Stimulated activated effector memory CD8-positive, alpha-beta T cell treated with anti-CD3 and anti-CD28 coated beads, Interleukin-12 subunit alpha, Interleukin-12 subunit beta, amount 100 ng/mL, for 72 hours (primary cell): Measurements from ENCODE around the gene USP20.

Experiments
- ATAC-seq: fragments of 150-1000 bp; cut with Tn5 transposase; 2 replicates; pipeline ENCODE4 v1.10.0; 2021
- DNase-seq, 2 donors: peaks; one replicate each; pipeline ENCODE4 v3.0.0; 2021 to 2022; ENCODE audit warnings: low spot score in 2 of 2
- H3K27ac Mint-ChIP-seq: one replicate; pipeline ENCODE4 v1.8.0; 2022; ENCODE audit warnings: mild to moderate bottlenecking, mixed read lengths
- H3K36me3 Mint-ChIP-seq: one replicate; pipeline ENCODE4 v1.8.0; 2022; ENCODE audit warnings: mild to moderate bottlenecking, mixed read lengths
- H3K4me1 Mint-ChIP-seq: one replicate; pipeline ENCODE4 v1.8.0; 2022; ENCODE audit warnings: mixed read lengths
- H3K4me3 Mint-ChIP-seq: one replicate; pipeline ENCODE4 v1.8.0; 2022; ENCODE audit warnings: mild to moderate bottlenecking, mixed read lengths
- H3K9me3 Mint-ChIP-seq: one replicate; pipeline ENCODE4 v1.8.0; 2022; ENCODE audit warnings: mixed read lengths

USP20 gene

DNA sequence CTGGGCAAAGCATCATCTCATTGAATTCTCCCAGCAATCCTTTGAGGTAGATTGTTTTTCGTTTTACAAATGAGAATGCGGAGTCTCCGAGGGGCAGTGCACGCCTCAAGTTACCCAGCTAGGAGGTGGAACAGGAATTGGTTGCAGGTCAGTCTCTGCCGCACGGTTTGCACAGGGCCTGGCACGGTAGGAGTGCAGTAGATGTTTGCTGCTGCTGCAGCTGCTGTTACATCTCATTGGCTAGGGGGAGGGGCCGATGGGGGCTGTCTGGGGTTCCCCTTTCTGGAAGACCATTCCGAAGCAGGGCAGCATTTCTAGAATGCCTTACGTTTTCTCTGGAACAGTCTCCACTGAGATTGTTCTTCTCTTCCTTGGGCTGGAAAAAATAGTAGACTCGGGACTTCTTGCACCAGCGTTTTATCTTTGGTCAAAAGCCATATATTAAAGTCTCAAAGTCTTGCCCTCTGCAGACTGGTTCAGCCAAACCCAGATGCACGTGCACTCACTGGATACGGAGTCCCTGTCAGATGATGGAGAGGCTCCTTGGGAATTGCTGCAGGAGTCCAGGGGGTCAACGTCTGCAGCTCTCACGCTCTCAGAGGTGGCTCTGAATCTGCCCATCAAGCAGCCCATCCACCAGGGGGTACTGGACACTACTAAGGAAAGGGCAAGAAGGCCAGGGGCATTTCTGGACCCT, 1.2 kb downstream of the USP20 start:
- DNase-seq = peak in 1 of 2 donors; percentile 62
- H3K36me3 Mint-ChIP-seq = peaks cover 69% of the 10 kb centered on the region
- H3K9me3 Mint-ChIP-seq = no peaks in the 10 kb centered on the region
- H3K4me1 Mint-ChIP-seq = peaks cover 44% of the 10 kb centered on the region
- H3K4me3 Mint-ChIP-seq = peak overlapping the region; percentile 98
- ATAC-seq = no peak
- H3K27ac Mint-ChIP-seq = peak overlapping the region; percentile 96

DNA sequence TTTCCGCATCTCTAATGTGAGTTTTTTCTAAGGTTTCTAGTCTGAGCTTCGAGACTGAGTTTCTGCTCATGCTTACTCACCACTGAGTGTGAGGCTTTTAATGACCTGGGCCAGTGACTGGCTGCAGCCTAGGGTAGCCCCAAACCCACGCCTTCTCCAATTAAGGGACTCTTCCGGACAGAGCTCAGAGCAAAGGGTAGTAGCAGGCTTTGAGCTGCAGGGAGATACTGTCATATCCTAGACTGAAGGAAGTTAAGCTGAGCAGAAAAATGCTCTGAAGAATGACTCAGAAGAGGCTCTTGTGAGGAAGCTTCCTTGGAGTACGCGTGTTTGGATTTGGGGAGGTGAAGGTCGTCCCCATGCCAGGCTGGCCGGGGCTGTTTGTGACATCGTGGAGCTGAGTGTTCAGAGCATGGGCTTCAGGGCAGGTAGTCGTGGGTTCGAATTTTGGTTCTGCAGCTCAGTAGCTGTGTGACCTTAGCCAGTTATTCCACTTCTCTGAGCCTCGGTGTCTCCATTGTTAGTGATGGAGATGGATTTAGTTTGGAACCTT, 3.5 kb downstream of the USP20 start:
- Mint-ChIP-seq H3K4me1 (peaks cover 36% of the 10 kb centered on the region), H3K9me3 (no peaks in the 10 kb centered on the region), H3K36me3 (peaks cover 63% of the 10 kb centered on the region), H3K4me3 (peak overlapping the region; percentile 42), H3K27ac (peak overlapping the region; percentile 93)
- peak; percentile 12 for ATAC-seq
- DNase-seq = no peak

DNA sequence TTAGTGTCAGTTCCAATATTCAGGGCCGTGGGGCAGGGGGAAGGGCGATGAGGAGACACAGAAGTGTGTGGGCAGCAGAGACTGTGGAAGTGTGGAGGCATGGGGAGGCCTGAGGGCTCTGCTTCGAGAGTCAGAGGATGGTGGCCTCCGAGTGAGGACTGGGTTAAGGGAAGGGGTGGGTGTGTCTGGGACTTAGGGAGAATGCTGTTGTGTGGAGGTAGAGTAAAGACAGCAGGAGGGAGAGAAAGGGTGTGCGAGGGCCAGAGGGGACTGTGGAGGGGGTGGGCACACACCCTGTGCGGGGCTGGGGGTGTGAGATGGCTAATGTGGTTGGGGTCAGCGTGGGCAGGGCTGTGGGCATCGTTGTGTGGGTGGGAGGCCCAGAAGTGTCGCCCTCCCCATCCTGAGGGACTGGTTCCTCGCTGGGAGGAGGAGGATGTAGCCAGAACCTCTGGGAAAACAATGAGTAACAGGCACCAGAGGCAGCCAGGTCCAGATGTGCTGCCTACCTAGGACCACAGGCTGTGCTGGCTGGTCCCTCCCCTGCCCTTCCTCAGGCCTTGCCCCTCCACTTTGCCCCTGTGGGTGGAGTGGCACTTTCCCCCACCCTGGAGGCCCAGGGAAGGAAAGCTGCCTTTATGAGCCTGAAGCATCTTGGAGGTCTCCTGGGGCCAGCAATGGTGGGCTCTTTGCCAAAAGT, 4.2 kb downstream of the USP20 start:
- DNase-seq (no peak), ATAC-seq (no peak)
- Mint-ChIP-seq H3K27ac (peak overlapping the region; percentile 93), H3K4me3 (peak overlapping the region; percentile 42), H3K36me3 (peaks cover 59% of the 10 kb centered on the region), H3K4me1 (peaks cover 30% of the 10 kb centered on the region), H3K9me3 (no peaks in the 10 kb centered on the region)

DNA sequence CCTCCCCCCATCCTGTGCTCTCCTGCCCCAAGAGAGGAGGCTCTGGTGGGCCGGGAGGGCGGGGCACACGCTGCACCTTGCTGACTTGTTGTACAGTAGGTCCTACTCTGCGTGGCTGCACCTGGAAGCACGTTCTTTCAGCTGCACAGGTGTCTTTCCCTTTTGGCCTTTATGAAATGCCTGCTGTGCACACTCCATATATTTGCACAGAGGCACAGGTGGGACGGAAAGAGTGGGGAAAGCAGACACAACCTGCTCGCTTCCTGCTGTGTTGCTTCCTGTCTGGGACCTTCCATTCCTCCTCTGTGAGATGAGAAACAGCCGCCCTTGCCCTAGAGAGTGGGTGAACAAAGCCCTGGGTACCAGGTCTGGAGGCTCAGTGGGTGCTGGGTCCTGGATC, 4.8 kb downstream of the USP20 start:
- no peak for DNase-seq
- peak overlapping the region; percentile 17 for H3K27ac Mint-ChIP-seq
- H3K4me1 Mint-ChIP-seq = peaks cover 30% of the 10 kb centered on the region
- H3K4me3 Mint-ChIP-seq = no peak overlapping the region
- no peak for ATAC-seq
- H3K9me3 Mint-ChIP-seq = no peaks in the 10 kb centered on the region
- peaks cover 59% of the 10 kb centered on the region for H3K36me3 Mint-ChIP-seq

DNA sequence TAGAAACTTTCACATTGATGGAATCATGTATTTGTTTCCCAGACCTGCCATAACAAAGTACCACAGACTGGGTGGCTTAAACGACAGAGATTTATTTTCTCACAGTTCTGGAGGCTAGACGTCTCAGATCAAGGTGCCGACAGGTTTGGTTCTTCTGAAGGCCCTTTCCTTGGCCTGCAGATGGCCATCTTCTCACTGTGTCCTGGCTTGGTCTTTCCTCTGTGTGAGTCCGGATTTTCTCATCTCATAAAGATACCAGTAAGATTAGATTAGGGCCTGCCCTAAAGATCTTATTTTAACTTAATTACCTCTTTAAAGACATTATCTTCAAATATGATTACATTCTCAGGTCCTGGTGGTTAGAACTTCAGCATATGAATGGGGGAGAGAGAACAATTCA, 5.8 kb downstream of the USP20 start:
- H3K36me3 Mint-ChIP-seq = peaks cover 57% of the 10 kb centered on the region
- ATAC-seq (no peak), DNase-seq (no peak)
- peaks cover 35% of the 10 kb centered on the region for H3K4me1 Mint-ChIP-seq
- H3K27ac Mint-ChIP-seq = peak overlapping the region; percentile 61
- H3K9me3 Mint-ChIP-seq = no peaks in the 10 kb centered on the region
- no peak overlapping the region for H3K4me3 Mint-ChIP-seq

DNA sequence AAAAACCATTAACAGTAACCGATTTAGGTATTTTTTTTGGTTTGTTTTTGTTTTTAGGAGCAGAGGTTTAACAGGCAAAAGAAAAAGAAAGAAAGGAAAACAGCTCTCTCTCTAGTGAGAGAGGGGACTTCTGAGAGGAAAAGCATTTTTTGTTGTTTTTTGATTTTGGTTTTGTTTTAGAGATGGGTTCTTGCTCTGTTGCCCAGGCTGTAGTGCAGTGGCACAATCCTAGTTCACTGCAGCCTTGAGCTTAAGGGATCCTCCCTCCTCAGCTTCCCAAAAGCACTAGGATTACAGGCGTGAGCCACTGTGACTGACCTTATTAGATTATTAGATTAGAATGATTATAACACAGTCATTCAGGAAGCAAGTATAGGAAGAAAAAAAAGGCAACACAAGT, 10.1 kb downstream of the USP20 start:
- no peak overlapping the region for H3K4me3 Mint-ChIP-seq
- ATAC-seq = no peak

DNA sequence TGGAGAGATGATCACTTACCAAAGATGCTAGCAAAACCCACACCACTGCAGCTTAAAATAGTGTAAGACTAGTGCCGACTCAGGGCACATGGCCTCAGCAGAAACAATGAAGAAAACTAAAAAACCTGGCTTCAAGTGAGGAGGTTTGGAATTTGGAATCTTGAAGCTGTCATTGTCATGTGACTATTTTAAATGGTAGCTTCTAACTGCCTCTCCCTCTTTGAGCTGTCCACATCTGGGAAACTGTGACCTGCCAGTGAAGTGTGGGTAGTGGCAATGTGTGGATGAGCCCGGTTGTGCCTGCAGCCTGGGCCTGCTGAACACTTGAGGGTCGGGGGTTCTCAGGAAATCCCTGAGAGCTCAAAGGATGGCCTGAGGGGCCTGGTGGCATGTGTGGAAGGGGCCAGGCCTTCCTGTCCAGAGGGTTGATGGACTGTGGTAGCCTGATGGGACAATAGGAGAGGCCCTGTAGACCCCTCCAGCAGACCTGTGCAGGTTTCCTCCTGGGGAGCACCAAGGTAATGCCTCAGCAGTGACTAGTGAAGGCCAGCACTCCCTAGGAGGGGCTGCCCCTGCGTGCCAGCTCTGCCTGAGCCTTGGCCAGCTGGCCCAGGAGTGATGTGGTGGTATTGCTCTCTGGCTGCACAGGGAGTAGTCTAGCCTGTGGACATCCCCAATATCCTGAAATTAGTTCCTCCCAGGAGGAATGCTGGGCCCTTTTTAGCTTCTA, 13.6 kb downstream of the USP20 start:
- no peak overlapping the region for H3K4me3 Mint-ChIP-seq
- H3K27ac Mint-ChIP-seq = peak overlapping the region; percentile 86
- ATAC-seq = no peak
- no peak for DNase-seq
- H3K9me3 Mint-ChIP-seq = no peaks in the 10 kb centered on the region
- peaks cover 67% of the 10 kb centered on the region for H3K36me3 Mint-ChIP-seq
- peaks cover 19% of the 10 kb centered on the region for H3K4me1 Mint-ChIP-seq

More for the DNA sequence above, 10.1 kb downstream of the USP20 start:
- no peak for DNase-seq
- Mint-ChIP-seq H3K9me3 (no peaks in the 10 kb centered on the region), H3K36me3 (peaks cover 61% of the 10 kb centered on the region), H3K27ac (peak overlapping the region; percentile 86), H3K4me1 (peaks cover 10% of the 10 kb centered on the region)

DNA sequence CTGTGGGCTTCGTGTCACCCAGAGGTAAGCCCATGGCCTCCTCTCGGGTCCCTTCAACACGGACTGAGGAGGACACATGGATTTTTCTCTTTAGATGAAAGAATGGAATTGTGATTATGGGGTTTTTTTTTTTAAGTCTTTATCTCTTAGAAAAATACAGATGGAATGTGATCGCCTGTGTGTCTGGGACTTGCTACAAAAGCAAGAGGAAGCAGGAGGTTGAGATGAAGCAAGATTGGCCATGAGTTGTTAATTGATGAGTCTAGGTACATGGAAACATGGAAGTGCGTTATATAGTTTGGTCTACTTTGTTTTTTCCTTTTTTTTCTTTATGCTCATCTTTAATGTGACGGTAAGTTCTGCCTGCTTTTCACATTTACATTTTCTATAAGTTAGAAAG, 14.6 kb downstream of the USP20 start:
- H3K4me1 Mint-ChIP-seq = peaks cover 30% of the 10 kb centered on the region
- ATAC-seq = no peak
- peak overlapping the region; percentile 4 for H3K27ac Mint-ChIP-seq
- H3K9me3 Mint-ChIP-seq = no peaks in the 10 kb centered on the region
- no peak overlapping the region for H3K4me3 Mint-ChIP-seq
- DNase-seq = no peak
- H3K36me3 Mint-ChIP-seq = peaks cover 70% of the 10 kb centered on the region

DNA sequence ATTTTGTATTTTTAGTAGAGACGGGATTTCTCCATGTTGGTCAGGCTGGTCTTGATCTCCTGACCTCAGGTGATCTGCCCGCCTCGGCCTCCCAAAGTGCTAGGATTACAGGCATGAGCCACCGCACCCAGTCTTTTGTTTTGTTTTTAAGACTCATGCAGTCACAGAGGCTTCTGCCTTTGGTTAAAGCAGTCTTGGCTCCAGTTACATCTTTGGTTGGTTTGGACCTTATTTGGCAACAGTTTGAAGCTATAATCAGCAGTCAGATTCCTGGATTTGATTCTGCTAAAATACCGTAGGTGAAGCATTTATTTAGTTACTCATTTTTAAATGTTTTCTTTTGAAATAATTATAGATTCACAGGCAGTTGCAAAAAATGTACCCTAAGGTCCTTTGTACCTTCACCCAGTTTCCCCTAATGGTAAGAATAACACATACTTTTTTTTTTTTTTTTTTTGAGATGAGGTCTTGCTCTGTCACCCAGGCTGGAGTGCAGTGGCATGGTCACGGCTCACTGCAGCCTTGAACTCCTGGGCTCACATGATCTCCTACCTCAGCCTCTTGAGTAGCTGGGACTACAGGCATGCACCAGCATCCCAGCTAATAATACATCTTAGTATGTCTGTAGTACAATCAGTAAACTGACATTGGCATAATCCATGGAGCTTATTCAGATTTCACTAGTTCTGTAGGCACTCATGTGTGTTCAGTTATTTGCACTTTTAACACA, 15.7 kb downstream of the USP20 start:
- peak overlapping the region; percentile 4 for H3K27ac Mint-ChIP-seq
- H3K9me3 Mint-ChIP-seq = no peaks in the 10 kb centered on the region
- H3K4me3 Mint-ChIP-seq = no peak overlapping the region
- peaks cover 35% of the 10 kb centered on the region for H3K4me1 Mint-ChIP-seq
- no peak for DNase-seq
- H3K36me3 Mint-ChIP-seq = peaks cover 73% of the 10 kb centered on the region
- ATAC-seq = no peak

DNA sequence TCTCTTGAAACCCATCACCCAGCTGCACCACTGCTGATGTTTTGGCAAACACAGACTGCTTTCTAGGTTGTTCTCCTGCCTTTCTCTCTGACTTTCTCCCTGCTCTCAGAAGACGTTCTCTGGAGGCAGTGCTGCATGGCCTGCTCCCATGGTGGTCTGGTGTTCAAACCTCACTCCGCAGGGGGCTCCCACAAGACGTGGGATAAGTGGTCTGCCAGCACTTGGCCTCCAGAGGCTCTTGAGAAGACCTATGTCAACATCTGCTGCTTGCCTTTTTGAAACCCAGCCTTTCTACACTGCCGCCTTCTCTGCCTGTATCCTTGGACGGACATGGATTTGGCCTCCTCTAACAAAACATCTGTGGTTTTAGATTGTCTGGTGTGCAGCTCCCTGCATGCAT, 16.6 kb downstream of the USP20 start:
- ATAC-seq (no peak), DNase-seq (no peak)
- Mint-ChIP-seq H3K36me3 (peaks cover 81% of the 10 kb centered on the region), H3K27ac (no peak overlapping the region), H3K9me3 (no peaks in the 10 kb centered on the region), H3K4me3 (no peak overlapping the region), H3K4me1 (peaks cover 42% of the 10 kb centered on the region)

DNA sequence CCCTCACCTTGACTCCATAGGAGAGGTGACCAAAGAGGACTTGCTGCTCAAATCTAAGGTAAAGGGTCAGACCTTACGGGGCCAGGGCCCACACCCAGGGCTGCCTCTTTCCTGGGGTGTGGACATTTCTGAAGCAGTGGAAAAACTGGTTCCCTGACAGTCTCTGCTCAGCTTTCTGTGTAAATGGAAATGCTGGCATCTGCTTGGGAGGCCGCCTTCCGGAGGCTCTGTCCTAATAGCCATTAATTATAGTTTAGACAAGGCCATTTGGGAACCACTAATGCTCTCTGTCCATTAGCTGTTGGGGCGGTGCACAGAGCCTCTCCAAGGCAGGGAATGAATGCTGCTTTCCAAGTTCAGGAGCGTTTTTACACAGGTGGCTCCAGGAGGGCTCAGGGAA, 17.3 kb downstream of the USP20 start:
- DNase-seq (no peak), ATAC-seq (no peak)
- Mint-ChIP-seq H3K9me3 (no peaks in the 10 kb centered on the region), H3K27ac (peak overlapping the region; percentile 76), H3K36me3 (peaks cover 85% of the 10 kb centered on the region), H3K4me1 (peaks cover 47% of the 10 kb centered on the region), H3K4me3 (no peak overlapping the region)

DNA sequence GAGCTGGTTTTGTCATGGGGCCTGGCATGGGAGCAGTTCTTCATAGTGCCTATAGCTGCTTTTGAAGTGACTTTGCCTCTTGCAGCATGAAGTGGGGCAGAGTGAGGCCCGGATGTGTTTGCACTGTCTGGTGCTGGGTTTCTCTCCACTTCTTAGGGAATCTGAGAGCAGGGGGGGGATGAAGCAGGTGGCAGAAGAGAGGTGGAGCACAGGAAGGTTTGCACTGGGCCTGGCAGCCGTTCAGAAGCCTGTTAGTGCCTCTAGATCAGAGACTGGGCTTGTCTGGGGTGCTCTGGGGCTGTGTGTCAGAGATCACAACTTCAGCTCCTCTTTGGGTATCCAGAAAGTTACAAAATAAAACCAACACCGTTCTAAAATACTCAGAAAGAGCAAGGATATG, 18.4 kb downstream of the USP20 start:
- Mint-ChIP-seq H3K9me3 (no peaks in the 10 kb centered on the region), H3K27ac (peak overlapping the region; percentile 76), H3K4me1 (peaks cover 46% of the 10 kb centered on the region), H3K36me3 (peaks cover 88% of the 10 kb centered on the region), H3K4me3 (no peak overlapping the region)
- no peak for DNase-seq
- ATAC-seq = no peak

DNA sequence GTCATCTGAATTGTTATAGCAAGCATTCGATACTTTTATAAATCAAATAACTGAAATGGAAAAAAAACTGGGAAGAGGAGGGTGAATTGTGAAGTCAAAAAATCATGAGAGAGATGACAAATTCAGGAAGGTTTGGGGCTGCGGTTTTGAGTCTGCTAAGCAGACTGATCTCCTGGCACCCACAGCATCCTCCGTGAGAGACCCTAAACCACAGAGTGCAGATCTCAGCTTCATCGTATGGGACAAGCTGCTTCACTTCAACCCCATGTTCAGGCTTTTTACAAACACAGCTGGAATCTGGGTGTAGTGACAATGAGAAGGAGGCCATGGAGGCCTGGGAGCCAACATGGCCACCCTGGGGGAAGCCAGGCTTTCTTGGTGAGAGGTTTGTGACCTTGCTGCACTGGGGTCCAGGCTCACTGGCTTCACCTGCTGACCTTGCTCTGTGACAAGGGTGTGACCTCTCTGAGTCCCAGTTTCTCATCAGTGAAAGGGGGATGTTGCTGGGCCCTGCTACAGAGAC, 19.4 kb downstream of the USP20 start:
- ATAC-seq = peak; percentile 66
- H3K36me3 Mint-ChIP-seq = peaks cover 94% of the 10 kb centered on the region
- DNase-seq = no peak

DNA sequence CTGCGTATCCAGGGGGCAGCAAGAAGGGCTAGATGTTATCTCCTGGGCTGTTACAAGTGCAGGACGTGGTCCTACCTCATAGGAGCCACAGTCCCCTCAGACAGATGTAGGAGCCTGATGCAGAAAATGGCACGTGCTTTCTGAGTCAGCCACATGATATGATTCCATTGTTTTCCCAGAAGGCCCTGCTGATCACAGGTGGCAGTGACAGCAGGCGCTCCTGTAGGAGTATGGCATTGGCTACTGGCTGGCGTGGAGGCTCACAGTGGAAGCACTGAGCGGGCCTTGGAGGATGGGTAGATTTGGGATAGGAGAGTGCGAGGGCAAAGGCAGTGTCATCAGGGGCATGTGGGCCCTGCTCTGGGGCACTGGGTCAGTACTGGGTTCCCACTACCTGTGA, 21.9 kb downstream of the USP20 start:
- peaks cover 88% of the 10 kb centered on the region for H3K36me3 Mint-ChIP-seq
- no peaks in the 10 kb centered on the region for H3K9me3 Mint-ChIP-seq
- H3K4me3 Mint-ChIP-seq = no peak overlapping the region
- ATAC-seq (no peak), DNase-seq (no peak)
- peak overlapping the region; percentile 37 for H3K27ac Mint-ChIP-seq
- peaks cover 61% of the 10 kb centered on the region for H3K4me1 Mint-ChIP-seq

More for the DNA sequence above, 19.4 kb downstream of the USP20 start:
- peak overlapping the region; percentile 76 for H3K27ac Mint-ChIP-seq
- peaks cover 42% of the 10 kb centered on the region for H3K4me1 Mint-ChIP-seq
- peak overlapping the region; percentile 46 for H3K4me3 Mint-ChIP-seq
- no peaks in the 10 kb centered on the region for H3K9me3 Mint-ChIP-seq
